ENCODE results near the gene ELMO1.

Gene ELMO1

GRCh38 chr7:37448636-37449361 is at the start of gene ELMO1:
TSS of gene ELMO1 (minus strand) at chr7:37448864. CDS start at chr7:37342690, 106,174 bp downstream.
- Histone ChIP-seq H3K9me3 (ENCODE audit: insufficient read depth, low read depth, low read length) (no peaks in the 10 kb centered on the region), H3K27me3 (ENCODE audit: insufficient read depth, low read length) (peaks cover 38% of the 10 kb centered on the region), H3K36me3 (ENCODE audit: insufficient read depth, low read depth, low read length) (no peaks in the 10 kb centered on the region), H3K27ac (ENCODE audit: low read length) (no peak within 1 kb of the TSS), H3K4me3 (ENCODE audit: low read length) (peak within 1 kb of the TSS; percentile 73), H3K4me1 (ENCODE audit: insufficient read depth, low read length) (peaks cover 17% of the 10 kb centered on the region; the same call in 1 of the 2 replicates), H3K9ac (ENCODE audit: low read depth, low read length) (peak within 1 kb of the TSS; percentile 58; the same call in 1 of the 2 replicates)

- no peak overlapping the region for H3K27ac ChIP-seq (ENCODE audit: low read length)
- no peaks in the 10 kb centered on the region for H3K36me3 ChIP-seq (ENCODE audit: insufficient read depth, low read depth, low read length)
- H3K4me1 ChIP-seq (ENCODE audit: insufficient read depth, low read length), result peaks cover 8% of the 10 kb centered on the region
- no peaks in the 10 kb centered on the region for H3K9me3 ChIP-seq (ENCODE audit: insufficient read depth, low read depth, low read length)
- no peak overlapping the region for H3K4me3 ChIP-seq (ENCODE audit: low read length)
- no peak overlapping the region for H3K9ac ChIP-seq (ENCODE audit: low read depth, low read length)
- no peaks in the 10 kb centered on the region for H3K27me3 ChIP-seq (ENCODE audit: insufficient read depth, low read length)
Measured at GRCh38 chr7:37497576-37497975, 48.9 kb upstream of the ELMO1 start.

GRCh38 chr7:37495574-37496184 is 47.0 kb upstream of the ELMO1 start:
- H3K4me1 ChIP-seq (ENCODE audit: insufficient read depth, low read length), result peaks cover 8% of the 10 kb centered on the region
- H3K4me3 ChIP-seq (ENCODE audit: low read length), result no peak overlapping the region
- no peak overlapping the region for H3K9ac ChIP-seq (ENCODE audit: low read depth, low read length)
- H3K9me3 ChIP-seq (ENCODE audit: insufficient read depth, low read depth, low read length), result no peaks in the 10 kb centered on the region
- H3K27me3 ChIP-seq (ENCODE audit: insufficient read depth, low read length), result no peaks in the 10 kb centered on the region
- no peaks in the 10 kb centered on the region for H3K36me3 ChIP-seq (ENCODE audit: insufficient read depth, low read depth, low read length)
- H3K27ac ChIP-seq (ENCODE audit: low read length), result no peak overlapping the region

GRCh38 chr7:37494926-37495325 is 46.3 kb upstream of the ELMO1 start:
- Histone ChIP-seq H3K36me3 (ENCODE audit: insufficient read depth, low read depth, low read length) (no peaks in the 10 kb centered on the region), H3K9ac (ENCODE audit: low read depth, low read length) (no peak overlapping the region), H3K4me1 (ENCODE audit: insufficient read depth, low read length) (peaks cover 11% of the 10 kb centered on the region), H3K4me3 (ENCODE audit: low read length) (no peak overlapping the region), H3K27me3 (ENCODE audit: insufficient read depth, low read length) (no peaks in the 10 kb centered on the region), H3K9me3 (ENCODE audit: insufficient read depth, low read depth, low read length) (no peaks in the 10 kb centered on the region), H3K27ac (ENCODE audit: low read length) (no peak overlapping the region)

- H3K4me3 ChIP-seq (ENCODE audit: low read length), result no peak overlapping the region
- H3K4me1 ChIP-seq (ENCODE audit: insufficient read depth, low read length), result peaks cover 15% of the 10 kb centered on the region
- H3K9me3 ChIP-seq (ENCODE audit: insufficient read depth, low read depth, low read length), result no peaks in the 10 kb centered on the region; the same call in 1 of the 2 replicates
- H3K27me3 ChIP-seq (ENCODE audit: insufficient read depth, low read length), result no peaks in the 10 kb centered on the region
- H3K9ac ChIP-seq (ENCODE audit: low read depth, low read length), result no peak overlapping the region
- H3K27ac ChIP-seq (ENCODE audit: low read length), result no peak overlapping the region
- H3K36me3 ChIP-seq (ENCODE audit: insufficient read depth, low read depth, low read length), result no peaks in the 10 kb centered on the region
Measured at GRCh38 chr7:37493810-37494209, 45.1 kb upstream of the ELMO1 start.

- Histone ChIP-seq H3K9ac (ENCODE audit: low read depth, low read length) (no peak overlapping the region), H3K4me3 (ENCODE audit: low read length) (no peak overlapping the region), H3K9me3 (ENCODE audit: insufficient read depth, low read depth, low read length) (peaks cover 6% of the 10 kb centered on the region), H3K4me1 (ENCODE audit: insufficient read depth, low read length) (peaks cover 15% of the 10 kb centered on the region), H3K27ac (ENCODE audit: low read length) (no peak overlapping the region), H3K27me3 (ENCODE audit: insufficient read depth, low read length) (no peaks in the 10 kb centered on the region), H3K36me3 (ENCODE audit: insufficient read depth, low read depth, low read length) (no peaks in the 10 kb centered on the region)
Measured at GRCh38 chr7:37493123-37493522, 44.5 kb upstream of the ELMO1 start.

GRCh38 chr7:37491919-37492694 is 43.4 kb upstream of the ELMO1 start:
- Histone ChIP-seq H3K9me3 (ENCODE audit: insufficient read depth, low read depth, low read length) (peaks cover 14% of the 10 kb centered on the region), H3K36me3 (ENCODE audit: insufficient read depth, low read depth, low read length) (no peaks in the 10 kb centered on the region), H3K4me3 (ENCODE audit: low read length) (peak overlapping the region; percentile 48; the same call in 1 of the 2 replicates), H3K9ac (ENCODE audit: low read depth, low read length) (no peak overlapping the region), H3K27me3 (ENCODE audit: insufficient read depth, low read length) (no peaks in the 10 kb centered on the region), H3K4me1 (ENCODE audit: insufficient read depth, low read length) (peaks cover 15% of the 10 kb centered on the region), H3K27ac (ENCODE audit: low read length) (no peak overlapping the region)

- Histone ChIP-seq H3K4me3 (ENCODE audit: low read length) (no peak overlapping the region), H3K9me3 (ENCODE audit: insufficient read depth, low read depth, low read length) (peaks cover 17% of the 10 kb centered on the region), H3K36me3 (ENCODE audit: insufficient read depth, low read depth, low read length) (no peaks in the 10 kb centered on the region), H3K9ac (ENCODE audit: low read depth, low read length) (peak overlapping the region; percentile 10; the same call in 1 of the 2 replicates), H3K27ac (ENCODE audit: low read length) (no peak overlapping the region), H3K4me1 (ENCODE audit: insufficient read depth, low read length) (peaks cover 9% of the 10 kb centered on the region), H3K27me3 (ENCODE audit: insufficient read depth, low read length) (no peaks in the 10 kb centered on the region)
Measured at GRCh38 chr7:37489703-37490102, 41.0 kb upstream of the ELMO1 start.

- H3K9me3 ChIP-seq (ENCODE audit: insufficient read depth, low read depth, low read length), result peaks cover 17% of the 10 kb centered on the region
- H3K36me3 ChIP-seq (ENCODE audit: insufficient read depth, low read depth, low read length), result no peaks in the 10 kb centered on the region
- no peak overlapping the region for H3K27ac ChIP-seq (ENCODE audit: low read length)
- no peak overlapping the region; the same call in 1 of the 2 replicates for H3K4me3 ChIP-seq (ENCODE audit: low read length)
- H3K27me3 ChIP-seq (ENCODE audit: insufficient read depth, low read length), result no peaks in the 10 kb centered on the region
- H3K9ac ChIP-seq (ENCODE audit: low read depth, low read length), result no peak overlapping the region
- H3K4me1 ChIP-seq (ENCODE audit: insufficient read depth, low read length), result peaks cover 7% of the 10 kb centered on the region; the same call in 1 of the 2 replicates
Measured at GRCh38 chr7:37488163-37488764, 39.6 kb upstream of the ELMO1 start.

GRCh38 chr7:37484426-37485073 is 35.9 kb upstream of the ELMO1 start:
- H3K27me3 ChIP-seq (ENCODE audit: insufficient read depth, low read length), result no peaks in the 10 kb centered on the region
- no peak overlapping the region for H3K4me3 ChIP-seq (ENCODE audit: low read length)
- H3K27ac ChIP-seq (ENCODE audit: low read length), result no peak overlapping the region
- peaks cover 7% of the 10 kb centered on the region; the same call in 1 of the 2 replicates for H3K4me1 ChIP-seq (ENCODE audit: insufficient read depth, low read length)
- no peak overlapping the region for H3K9ac ChIP-seq (ENCODE audit: low read depth, low read length)
- no peaks in the 10 kb centered on the region for H3K36me3 ChIP-seq (ENCODE audit: insufficient read depth, low read depth, low read length)
- peaks cover 17% of the 10 kb centered on the region for H3K9me3 ChIP-seq (ENCODE audit: insufficient read depth, low read depth, low read length)

- H3K4me1 ChIP-seq (ENCODE audit: insufficient read depth, low read length), result peaks cover 6% of the 10 kb centered on the region; the same call in 1 of the 2 replicates
- H3K4me3 ChIP-seq (ENCODE audit: low read length), result no peak overlapping the region
- H3K36me3 ChIP-seq (ENCODE audit: insufficient read depth, low read depth, low read length), result no peaks in the 10 kb centered on the region
- H3K9me3 ChIP-seq (ENCODE audit: insufficient read depth, low read depth, low read length), result peaks cover 16% of the 10 kb centered on the region
- no peak overlapping the region for H3K9ac ChIP-seq (ENCODE audit: low read depth, low read length)
- no peaks in the 10 kb centered on the region for H3K27me3 ChIP-seq (ENCODE audit: insufficient read depth, low read length)
- no peak overlapping the region for H3K27ac ChIP-seq (ENCODE audit: low read length)
Measured at GRCh38 chr7:37483627-37484026, 35.0 kb upstream of the ELMO1 start.

Measured in iPS-20b (cell line).